Ramos (cell line): ENCODE measurements around the gene PBX4.

Experiments used
- in situ Hi-C: fragments of 300-500 bp; cut with MboI; formaldehyde crosslinking; loops from one replicate; pipeline ENCODE4 v1.14.3; 2022; ENCODE audit warnings: low sequenced_read_pairs; ENCODE audit not compliant: unreplicated experiment

The PBX4 gene

DNA sequence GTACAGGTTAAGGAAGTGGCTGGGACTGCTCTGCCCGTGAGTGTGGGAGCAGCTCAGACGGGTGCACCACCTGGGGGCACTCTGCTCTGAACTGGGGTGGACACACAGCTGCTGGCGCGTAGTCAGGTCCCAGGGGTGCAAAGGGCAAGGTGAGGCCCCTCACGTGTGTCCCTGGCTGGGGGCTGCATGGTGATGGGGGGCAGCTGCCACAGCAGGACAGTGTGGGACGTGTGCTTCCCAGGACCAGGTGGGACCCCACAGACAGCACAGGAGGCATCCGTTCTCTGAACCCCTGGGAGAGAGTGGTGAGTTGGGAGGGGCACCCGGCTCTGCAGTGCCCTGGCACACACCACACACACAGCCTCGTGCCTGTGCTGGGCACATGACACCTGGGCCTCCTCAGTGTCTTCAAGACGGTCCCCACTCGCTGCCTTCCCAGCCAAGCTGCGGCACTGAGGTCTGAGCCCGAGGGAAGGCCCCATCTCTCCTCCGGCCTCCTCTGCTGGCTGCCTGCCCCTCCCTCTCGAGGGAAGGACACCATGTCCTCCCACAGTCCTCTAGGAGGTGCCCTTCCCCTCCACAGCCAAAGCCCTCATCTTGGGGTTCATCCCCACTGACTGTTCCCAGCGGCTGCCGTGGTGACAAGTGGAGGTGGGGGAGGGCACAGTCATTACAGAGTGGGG lies 55.7 kb downstream of the PBX4 start:
- in situ Hi-C loops, result no loop called here

DNA sequence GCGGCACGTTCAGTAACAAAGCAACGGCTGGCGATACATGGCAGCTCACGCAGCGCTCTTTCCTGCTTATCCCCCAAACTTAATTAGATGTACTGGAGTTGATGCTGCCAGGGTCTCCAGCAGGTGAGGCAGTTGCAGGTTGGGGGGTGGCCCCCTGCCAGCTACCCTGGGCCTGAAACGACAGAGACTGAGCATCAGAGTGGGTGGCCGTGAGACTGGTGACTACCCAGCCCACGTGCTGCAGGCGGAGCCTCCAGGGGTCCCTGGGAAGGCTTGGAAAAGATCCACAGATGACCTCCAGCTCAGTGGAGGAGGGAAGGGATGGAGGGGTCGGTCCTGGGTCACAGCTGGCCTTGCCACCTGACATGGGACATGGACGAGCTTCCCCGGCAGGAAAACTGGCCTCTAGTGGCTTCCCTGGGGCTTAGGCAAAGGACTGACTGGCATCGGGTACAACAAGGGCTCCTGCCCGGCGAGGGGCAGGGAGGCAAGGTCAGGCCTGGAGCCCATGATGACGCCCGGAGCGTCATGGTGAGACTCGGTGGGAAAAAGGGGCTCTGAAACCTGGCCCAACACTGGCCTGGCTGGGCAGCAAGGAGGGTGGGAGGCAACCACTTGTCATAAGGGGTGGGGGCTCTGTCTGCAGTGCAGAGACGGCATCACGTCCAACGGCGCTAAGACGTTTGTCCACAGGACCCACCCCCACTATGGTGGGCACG lies 56.4 kb downstream of the PBX4 start:
- in situ Hi-C loops, result no loop called here

DNA sequence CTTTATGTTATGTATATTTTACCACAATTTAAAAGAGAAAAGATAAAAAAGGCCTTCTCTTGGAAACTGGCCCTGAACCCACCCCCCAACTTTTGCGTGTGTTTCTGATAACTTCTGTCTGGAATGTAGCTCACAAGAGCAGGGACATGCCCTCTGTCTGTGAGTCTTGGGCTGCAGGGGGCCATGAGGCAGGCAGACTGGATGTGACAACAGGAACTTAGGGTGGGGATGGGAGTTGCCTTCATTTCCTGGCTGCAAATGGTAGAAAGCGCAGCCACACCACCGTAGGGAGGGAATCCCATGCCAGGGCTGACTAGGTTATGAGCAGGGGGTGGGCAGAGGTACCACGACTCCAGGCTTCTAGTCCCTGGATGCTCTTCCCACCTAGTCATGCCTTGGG lies 58.6 kb downstream of the PBX4 start:
- in situ Hi-C loops, result no loop called here

DNA sequence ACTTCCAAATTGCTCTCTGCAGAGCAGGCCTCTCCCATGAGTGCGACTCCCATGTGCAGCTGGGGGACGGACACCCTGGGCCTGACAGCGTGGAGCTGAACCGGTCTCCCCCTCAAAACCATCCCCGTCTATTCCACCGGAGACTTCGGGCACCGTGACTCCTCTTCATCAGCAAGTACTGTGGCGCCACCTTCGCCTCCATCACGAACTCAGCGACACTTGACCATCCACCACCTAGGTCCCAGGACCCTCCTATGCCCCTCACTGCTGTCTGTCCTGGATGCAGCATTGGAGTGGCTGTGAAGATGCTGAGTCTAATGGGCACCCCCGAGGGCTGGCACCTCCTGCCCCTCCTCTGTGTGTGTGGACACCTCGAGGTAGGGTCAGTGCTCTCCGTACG lies 59.9 kb downstream of the PBX4 start:
- in situ Hi-C loops, result no loop called here

DNA sequence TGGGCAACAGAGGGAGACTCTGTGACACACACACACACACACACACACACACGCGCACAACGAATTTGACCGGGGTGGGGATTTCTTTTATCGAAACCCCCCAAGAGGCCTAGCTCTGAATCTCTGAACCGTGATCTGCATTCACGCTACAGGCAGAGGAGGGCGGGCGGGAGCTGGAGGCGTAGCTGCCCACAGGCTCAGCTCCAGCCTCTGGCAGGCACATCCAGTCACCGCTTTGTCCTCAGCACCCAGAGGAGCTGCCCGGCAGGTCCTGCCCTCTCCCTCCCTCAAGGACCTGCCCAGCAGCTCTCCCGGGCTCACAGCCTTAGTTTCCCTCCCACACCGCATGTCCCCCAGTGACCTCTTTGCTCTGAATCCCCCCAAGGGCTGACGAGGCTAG lies 60.4 kb downstream of the PBX4 start:
- in situ Hi-C loops, result no loop called here

DNA sequence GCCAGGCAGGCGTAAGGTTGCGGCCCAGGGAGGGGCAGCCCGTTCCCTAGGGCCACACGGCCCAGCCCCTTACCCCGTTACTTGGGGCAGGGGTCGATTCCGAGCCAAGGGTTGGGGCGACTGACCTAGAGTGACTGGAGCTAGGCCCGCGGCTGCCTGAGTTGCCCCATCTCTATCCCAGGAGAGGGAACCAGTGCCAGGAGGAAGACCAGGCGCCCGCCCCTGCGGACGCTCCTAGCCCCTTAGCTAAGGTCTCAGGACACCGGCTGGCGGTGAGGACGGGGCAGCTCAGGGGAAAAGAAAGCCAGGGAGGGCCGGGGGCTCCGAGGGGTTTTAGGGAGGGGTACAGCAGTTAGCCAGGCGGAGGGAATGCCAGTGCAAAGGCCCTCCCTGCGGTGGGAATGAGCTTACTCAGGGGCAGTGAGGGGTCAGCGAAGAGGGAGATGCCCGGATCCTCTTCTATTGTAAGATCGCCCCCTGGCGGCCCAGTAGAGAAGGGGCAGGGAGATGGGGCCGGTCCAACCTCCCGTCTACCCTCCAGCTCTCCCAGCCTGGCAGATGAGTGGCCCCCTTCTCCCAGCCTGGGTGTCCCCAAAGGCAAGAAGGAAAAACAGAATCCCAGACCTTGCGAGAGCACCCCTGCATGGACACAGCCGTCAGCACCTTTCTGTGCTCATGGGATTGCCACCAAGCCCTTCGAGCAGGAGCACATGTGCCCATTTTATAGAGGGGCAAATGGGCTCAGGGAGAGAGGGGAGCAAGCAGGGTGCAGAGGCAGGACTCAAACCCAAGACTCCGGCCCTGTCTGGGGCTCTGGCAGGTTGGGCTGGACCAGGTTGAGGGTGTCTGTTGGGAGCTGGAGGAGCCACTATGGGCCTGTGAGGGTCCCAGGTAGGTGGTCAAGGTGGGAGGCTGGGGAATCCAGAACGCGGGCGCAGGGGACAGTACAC lies 64.1 kb downstream of the PBX4 start:
- in situ Hi-C loops, result no loop called here

DNA sequence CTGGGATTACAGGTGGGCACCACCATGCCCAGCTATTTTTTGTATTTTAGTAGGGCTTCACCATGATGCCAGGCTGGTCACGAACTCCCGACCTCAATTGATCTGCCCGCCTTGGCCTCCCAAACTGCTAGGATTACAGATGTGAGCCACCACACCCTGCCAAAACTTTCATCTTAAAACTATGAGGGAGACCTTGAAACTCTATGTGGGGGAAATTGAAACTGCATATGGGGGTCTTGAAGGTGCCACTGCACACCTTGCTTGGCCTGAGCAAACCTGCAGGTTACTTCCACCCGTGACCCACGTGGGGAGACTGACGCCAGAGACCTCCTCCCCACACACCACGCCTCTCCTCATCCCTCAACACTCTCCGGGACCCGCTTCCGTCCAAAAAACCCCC lies 64.8 kb downstream of the PBX4 start:
- in situ Hi-C loops, result no loop called here

DNA sequence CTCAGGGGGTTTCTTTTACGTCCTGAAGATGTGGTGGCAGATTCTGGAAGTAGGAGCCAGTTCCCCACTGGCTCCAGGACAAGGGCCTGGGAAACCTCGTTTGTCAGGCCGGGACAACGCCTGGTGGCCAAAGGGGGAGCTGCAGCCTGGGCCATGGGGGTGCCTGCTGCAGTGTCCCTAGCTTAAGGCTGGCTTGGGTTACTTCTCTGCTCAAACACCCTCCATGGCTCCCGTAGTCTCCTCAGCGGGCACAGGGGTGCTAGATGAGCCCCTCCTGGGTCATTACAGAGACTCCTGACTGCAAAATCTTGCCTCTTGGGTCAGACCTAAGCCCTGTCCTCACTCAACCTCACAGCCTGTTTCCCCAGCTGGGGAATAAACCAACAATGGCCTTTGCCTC lies 65.7 kb downstream of the PBX4 start:
- in situ Hi-C loops, result no loop called here

DNA sequence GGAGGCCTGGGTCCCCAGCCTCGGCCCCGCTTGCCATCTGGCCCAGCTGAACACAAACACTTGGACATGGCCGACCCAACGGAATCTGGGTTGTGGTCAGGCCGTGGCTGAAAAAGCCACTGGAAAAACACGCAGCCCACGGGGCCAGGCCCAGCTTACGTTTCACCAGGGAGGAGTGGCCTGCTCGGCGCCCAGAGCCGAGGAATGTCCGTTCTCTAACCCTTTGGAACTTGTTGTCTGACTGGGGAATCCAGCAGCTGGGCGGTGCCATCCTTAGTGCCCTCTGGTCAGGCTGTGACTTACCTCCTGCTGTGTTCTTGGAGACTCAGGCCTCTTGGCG lies 66.7 kb downstream of the PBX4 start:
- in situ Hi-C loops, result no loop called here

DNA sequence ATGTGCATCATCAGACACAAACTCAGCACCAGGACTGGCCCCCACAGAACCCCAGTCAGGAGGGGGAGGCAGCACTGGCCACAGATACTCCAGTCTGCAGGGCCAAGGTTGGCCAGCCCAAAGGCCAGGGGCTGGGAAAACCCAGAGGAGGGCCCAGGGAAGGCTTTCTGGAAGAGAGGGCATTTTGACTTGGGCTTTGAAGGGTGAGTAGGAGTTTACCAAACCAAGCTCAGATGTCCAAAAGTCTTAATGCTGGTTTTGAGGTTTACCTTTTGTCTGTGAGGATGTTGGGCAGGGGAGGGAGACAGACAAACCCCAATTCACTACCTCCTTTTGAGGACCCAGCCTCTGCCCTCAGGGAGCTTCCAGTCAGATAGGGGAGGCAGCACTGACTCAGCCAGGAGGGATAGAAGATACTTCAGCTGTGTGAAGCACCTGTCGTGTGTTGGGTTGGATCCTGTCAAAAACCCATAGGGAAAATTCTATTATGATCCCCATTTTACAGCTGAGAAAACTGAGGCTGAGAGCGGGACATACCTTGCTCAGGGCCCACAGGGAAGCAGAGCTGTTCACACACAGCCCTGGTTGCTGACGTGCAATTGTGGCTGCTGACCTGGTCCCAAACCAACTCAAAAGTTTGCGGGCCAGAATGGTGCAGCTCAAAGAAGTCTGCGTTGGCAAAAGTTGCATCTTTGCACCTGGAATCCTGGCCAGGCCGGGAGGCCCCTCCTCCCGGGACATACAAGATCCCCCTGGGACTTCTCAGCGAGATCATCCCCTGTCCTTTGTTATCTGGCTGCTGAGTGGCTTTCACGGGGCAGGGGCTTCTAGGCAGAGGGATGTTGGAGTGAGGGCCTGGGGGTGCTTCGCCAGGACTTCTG lies 67.3 kb downstream of the PBX4 start:
- in situ Hi-C loops, result no loop called here

DNA sequence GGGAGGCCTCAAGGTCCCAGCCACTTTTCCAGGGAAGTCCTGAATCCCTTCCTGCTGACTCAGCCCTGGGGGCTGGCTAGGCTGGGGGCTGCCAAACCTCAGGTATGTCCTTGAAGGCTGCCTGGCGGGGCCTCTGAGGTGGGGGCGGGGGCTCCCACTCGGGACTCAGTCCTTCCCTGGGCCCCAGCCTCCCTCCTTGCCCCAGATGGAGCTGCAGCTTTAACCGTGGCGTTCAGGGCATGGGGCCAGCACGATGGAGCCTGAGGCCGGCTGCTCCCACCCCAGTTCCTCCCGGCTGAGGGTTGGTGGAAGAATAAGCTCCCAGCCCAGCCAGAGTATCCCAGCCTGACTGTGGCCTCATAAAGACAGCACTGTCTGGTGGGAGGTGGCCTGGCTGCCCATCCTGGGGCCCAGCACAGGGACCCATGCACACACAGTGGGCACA lies 68.0 kb downstream of the PBX4 start:
- in situ Hi-C loops, result no loop called here

DNA sequence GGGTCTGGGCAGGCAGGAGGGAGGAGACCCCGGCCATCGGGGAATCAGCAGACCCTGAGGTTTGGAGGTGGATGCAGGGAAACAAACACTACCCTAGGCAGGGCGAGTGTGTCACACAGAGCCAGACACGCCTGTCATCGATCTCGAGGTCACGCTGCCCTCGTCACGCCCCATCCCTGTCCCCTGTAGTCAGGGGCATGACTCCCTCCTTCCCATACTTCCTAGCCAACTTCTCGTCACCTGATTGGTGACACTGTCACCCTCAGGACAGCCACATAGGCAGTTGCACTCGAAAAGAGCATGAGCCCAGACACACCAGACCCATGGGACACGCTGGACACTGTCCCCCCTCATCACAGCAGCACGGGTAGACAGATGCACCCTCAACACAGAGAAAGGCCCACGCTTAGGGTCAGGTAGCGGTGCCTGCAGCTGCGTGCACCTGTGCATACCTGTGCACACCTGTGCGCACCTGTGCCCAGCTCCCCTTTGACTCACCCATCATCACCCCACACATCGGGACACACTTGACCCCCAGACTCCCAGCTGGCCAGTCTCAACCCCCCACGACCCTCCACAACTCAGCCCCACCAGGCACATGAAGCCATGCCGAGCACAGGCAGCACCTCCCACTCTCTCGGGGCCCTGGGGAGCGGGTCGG lies 68.6 kb downstream of the PBX4 start:
- in situ Hi-C loops, result loop anchor here (25.0 kb wide), 2 partner anchors 412 to 712 kb away; no protein-coding TSS in a partner anchor

DNA sequence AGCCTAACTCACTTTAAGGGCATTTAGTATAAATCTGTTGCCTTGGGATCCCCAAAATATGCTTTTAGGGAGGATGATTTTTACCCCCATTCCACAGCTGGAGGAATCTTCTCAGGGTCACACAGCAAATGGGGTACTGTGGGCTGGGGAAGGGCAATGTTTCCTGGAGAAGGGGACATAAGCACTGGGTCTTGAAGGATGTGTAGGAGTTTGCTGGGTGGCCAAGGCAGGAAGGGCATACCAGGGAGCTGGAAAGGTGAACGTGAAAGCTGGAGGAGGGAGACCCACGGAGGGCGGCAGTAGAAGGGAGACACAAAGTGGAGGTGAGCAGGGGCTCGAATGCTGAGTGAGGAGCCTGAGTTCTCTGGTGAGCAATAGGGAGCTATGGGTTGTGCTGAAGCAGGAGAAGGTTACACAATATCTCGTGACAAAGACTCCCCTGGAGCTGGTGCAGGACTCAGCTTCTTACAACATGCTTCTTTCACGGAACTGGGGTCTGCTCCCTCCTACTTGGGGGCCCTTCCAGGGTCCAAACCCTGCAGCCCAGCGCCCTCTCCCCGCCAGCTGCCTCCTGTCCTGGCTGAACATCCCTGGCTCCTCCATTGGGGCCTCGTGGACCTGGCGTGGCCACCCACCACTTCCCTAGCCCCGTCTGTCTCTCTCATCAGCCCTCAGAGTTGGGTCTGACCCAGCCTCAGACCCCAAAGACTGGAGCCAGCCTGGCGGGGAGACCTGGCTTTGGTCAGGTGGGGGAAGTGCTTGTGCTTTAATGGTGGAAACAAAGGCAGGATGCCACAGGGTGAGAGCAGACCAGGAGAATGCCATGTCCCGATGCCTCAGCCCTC lies 69.3 kb downstream of the PBX4 start:
- in situ Hi-C loops, result loop anchor here (25.0 kb wide), 2 partner anchors 413 to 713 kb away; no protein-coding TSS in a partner anchor

DNA sequence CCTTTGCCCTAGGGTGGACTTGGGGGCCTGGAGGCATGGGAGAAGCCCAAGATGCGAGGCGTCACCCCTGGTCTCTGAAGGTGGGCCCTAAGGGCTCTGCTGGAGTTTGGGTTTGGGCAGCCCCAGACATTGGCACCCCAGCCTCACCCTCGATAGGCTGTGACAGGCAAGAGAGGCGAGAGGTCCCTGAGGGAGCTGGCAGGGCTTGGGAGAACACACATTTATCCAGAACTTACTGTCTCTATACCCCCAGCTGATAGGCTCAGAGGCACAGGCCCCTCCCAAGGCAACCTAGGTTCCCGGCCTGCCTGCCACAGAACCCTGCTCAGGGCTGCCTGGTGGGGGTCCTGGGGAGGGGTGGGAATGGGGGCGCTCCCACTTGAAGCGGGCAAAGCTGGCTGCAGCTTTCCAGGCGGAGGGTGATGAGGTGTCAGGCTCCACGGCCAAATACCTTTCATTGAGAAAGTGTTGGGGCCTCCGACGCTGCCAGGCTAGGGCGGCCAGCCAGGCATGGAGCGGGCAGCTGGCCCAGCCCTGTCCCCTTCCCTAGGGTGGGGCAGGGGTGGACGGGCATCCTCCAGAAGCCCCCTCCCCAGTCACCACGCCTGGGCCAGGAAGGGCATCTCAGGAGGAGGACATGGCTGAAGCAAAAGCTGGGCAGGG lies 70.7 kb downstream of the PBX4 start:
- in situ Hi-C loops, result loop anchor here (25.0 kb wide), 2 partner anchors 414 to 714 kb away; no protein-coding TSS in a partner anchor

DNA sequence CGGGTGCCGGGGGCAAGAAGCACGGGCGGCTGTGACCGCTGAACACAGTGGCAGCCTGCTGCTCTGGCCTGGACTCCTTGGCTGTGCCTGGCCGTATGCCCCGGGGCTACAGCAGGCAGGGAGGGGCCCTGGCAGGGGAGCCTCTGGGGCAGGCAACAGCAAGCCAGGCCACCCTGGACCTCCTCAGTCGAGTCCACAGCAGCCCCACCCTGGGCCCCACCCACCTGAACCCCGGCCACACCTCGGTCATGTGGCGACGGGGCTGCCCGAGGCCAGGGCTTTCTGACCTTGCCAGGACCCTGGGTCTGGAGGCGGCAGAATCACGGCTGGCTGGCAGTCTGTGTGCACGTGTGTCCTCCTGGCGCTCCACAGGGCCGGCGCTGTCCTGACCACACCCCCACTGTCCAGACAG lies 71.7 kb downstream of the PBX4 start:
- in situ Hi-C loops, result loop anchor here (25.0 kb wide), 2 partner anchors 416 to 716 kb away; no protein-coding TSS in a partner anchor

DNA sequence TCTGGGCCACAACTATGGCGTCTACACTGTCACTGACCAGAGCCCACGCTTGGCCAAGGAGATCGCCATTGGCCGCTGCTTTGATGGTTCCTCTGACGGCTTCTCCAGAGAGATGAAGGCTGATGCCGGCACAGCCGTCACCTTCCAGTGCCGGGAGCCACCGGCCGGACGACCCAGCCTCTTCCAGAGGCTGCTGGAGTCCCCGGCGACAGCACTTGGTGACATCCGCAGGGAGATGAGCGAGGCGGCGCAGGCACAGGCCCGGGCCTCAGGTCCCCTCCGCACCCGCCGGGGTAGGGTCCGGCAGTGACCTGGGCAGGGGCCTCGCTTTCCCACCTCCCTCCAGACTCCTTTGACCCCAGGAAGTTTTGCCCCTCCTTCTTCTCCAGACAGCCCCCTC lies 72.8 kb downstream of the PBX4 start:
- in situ Hi-C loops, result loop anchor here (25.0 kb wide), 2 partner anchors 417 to 717 kb away; no protein-coding TSS in a partner anchor

DNA sequence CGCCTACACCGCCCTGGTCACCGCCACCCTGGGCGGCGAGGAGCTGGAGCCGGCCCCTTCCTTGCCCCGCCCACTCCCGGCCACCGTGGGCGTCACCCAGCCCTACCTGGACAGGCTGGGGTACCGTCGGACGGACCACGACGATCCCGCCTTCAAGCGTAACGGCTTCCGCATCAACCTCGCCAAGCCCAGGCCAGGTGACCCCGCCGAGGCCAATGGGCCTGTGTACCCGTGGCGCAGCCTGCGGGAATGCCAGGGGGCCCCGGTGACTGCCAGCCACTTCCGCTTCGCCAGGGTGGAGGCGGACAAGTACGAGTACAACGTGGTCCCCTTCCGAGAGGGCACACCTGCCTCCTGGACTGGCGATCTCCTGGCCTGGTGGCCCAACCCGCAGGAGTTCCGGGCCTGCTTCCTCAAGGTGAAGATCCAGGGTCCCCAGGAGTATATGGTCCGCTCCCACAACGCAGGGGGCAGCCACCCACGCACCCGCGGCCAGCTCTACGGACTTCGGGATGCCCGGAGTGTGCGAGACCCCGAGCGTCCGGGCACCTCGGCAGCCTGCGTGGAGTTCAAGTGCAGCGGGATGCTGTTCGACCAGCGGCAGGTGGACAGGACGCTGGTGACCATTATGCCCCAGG lies 73.4 kb downstream of the PBX4 start:
- in situ Hi-C loops, result loop anchor here (25.0 kb wide), 2 partner anchors 417 to 717 kb away; no protein-coding TSS in a partner anchor
